Lower leg skin (tissue), 4 donors: ENCODE results near the gene POLR3K. TPM values are rescaled to one million over a fixed set of nuclear protein-coding genes. Genes with fewer than 3 reads are reported as not detected.
"Not testable (repeated sequence)": the region's sequence is repeated elsewhere in the genome, so short reads cannot be mapped to it uniquely, and the experiment has no call there.

Experiments
- DNase-seq, 2 donors: peaks; one replicate each; pipeline ENCODE4 v3.0.0-alpha.2; 2019; ENCODE audit warnings: low spot score in 2 of 2
- H3K4me3 ChIP-seq: fragments of 200-600 bp; sonication (generic); 2 replicates; pipeline ENCODE4 v1.5.1; 2017; ENCODE audit warnings: mild to moderate bottlenecking, low read depth; ENCODE audit not compliant: poor library complexity, severe bottlenecking
- CTCF ChIP-seq, 3 donors: fragments of 450-650 bp; IDR thresholded peaks; one replicate each; pipeline ENCODE4 v1.5.1; 2016; ENCODE audit warnings: antibody characterized with exemption in 3 of 3, mild to moderate bottlenecking in 3 of 3, moderate library complexity in 2 of 3
- POLR2A ChIP-seq, 2 donors: fragments of 450-650 bp; IDR thresholded peaks; one replicate each; pipeline ENCODE4 v1.6.1; 2016 to 2017; ENCODE audit warnings: antibody characterized with exemption in 2 of 2, mild to moderate bottlenecking in 1 of 2, moderate library complexity in 1 of 2
- WGBS, 2 donors: methylation state at CpG; one replicate each; pipeline ENCODE4 v1.1.5; 2018; 5-methylcytosine and 5-hydroxymethylcytosine counted together
- intact Hi-C: fragments of 100-400 bp; cut with DNase I; formaldehyde crosslinking; loops from one replicate; pipeline ENCODE4 v1.15.0; 2023; ENCODE audit warnings: low total_unique reads
- total RNA-seq, 4 donors: library from RNA; depleted of rRNA; stranded (reverse); fragments of >200 nt; gene quantifications; one replicate each; pipeline ENCODE4 v1.1.0, GENCODE V29; 2016

Gene POLR3K
- total RNA-seq, 4 donors from 2014 or later, result 1.1 to 6.0 (median 3.0) TPM

- 76 to 88% methylated on average over 11 to 12 of the region's 13 CpGs for WGBS, 2 donors
- no peak for DNase-seq
- intact Hi-C loops, result no loop called here
- no peak for TF ChIP-seq POLR2A (IDR thresholded peaks at IDR 0.05)
- no peak for TF ChIP-seq CTCF (IDR thresholded peaks at IDR 0.05)
- no peak overlapping the region for H3K4me3 ChIP-seq
Observed at GRCh38 chr16:38941-39892, 14.2 kb downstream of the POLR3K start.

DNA sequence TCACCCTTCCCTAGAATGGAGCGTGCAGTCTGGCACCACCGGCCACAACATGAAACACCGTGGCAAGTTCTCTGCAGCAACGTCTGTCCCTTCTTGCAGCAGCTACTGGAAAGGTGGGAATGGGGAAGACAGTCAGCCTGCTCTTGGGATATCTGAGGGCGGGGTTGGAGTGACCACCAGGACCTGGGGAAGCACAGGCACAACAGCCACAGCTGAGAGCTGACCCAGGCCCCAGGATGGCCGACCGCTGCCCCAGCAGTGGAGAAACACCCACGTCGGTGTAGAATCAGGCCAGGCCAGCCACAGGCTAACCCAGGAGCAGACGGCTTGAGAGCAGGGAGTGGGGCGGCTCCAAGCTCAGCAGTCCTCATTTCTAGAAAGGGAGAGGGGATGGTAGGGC, 15.2 kb downstream of the POLR3K start:
- H3K4me3 ChIP-seq, DNase-seq, intact Hi-C loops: not testable (repeated sequence)
- 93 to 96% methylated on average over 11 of the region's 11 CpGs for WGBS, 2 donors

- TF ChIP-seq POLR2A (IDR thresholded peaks at IDR 0.05) (no peak), CTCF (IDR thresholded peaks at IDR 0.05) (no peak)
Observed at GRCh38 chr16:37511-37910, 15.9 kb downstream of the POLR3K start.

DNA sequence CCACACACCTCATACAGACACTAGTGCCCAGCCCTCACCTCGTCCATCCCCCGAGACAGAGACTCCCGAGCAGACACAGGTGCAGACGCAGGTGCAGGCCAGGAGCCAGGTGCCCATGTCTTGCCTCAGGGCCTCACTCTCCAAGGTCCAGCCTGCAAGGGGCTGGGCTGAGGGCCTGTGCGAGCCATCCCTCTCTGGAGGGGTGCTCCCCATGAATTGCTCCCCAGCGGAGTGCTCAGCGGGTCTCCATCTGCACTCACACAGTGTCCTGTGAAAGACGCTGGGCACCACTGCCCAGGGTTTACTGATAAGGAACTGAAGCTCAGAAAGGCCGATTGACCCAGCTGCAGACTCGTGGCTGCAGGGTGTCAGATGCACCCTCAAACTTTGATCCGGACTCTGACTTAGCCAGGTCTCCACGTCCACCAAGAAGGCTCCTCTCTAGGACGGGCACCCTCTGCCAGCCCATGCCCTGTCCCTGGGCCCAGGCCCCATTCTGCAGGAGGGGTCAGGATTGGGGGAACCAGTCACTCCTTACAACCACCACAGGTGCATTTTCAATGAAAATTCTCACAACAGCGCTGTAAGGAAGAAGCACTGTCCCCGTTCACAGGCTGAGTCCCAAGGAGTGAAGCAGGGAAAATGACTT, 16.9 kb downstream of the POLR3K start:
- no peak overlapping the region for H3K4me3 ChIP-seq
- no peak for DNase-seq
- WGBS, 2 donors, result 85 to 89% methylated on average over 13 to 15 of the region's 15 CpGs
- intact Hi-C loops, result no loop called here
- TF ChIP-seq POLR2A (IDR thresholded peaks at IDR 0.05), result no peak
- no peak for TF ChIP-seq CTCF (IDR thresholded peaks at IDR 0.05)

More at GRCh38 chr16:37511-37910, 15.9 kb downstream of the POLR3K start:
- DNase-seq, result no peak
- intact Hi-C loops, result no loop called here
- WGBS, 2 donors, result 77 to 93% methylated on average over 5 of the region's 5 CpGs
- no peak overlapping the region for H3K4me3 ChIP-seq

GRCh38 chr16:35678-36305, 17.6 kb downstream of the POLR3K start:
- no peak for DNase-seq
- intact Hi-C loops, result no loop called here
- whole genome bisulfite sequencing, 2 donors, result 84 to 94% methylated on average over 9 to 11 of the region's 11 CpGs
- TF ChIP-seq POLR2A (IDR thresholded peaks at IDR 0.05) (no peak), CTCF (IDR thresholded peaks at IDR 0.05) (no peak)
- no peak overlapping the region for H3K4me3 ChIP-seq
